Testis (tissue), 2 donors: Measurements from ENCODE around the gene CAMK2D.

ENCODE experiments used
- CTCF ChIP-seq, 3 experiments: fragments of 450-650 bp in 2 of 3; fragments of 200-600 bp in 1 of 3; sonication (generic) in 1 of 3; IDR thresholded peaks; one replicate each; pipeline ENCODE4 v1.5.1; 2016 to 2019; ENCODE audit warnings: antibody characterized with exemption in 3 of 3, mild to moderate bottlenecking in 2 of 3, moderate library complexity in 1 of 3
- POLR2A ChIP-seq: fragments of 450-650 bp; IDR thresholded peaks from one replicate; pipeline ENCODE4 v1.6.1; 2017; ENCODE audit warnings: antibody characterized with exemption, mild to moderate bottlenecking, moderate library complexity

- TF ChIP-seq CTCF (IDR thresholded peaks at IDR 0.05) (no peak), POLR2A (no peak)
Observed at GRCh38 chr4:113766882-113767281, 5.3 kb upstream of the CAMK2D start.
